GM19099 (cell line): Measurements from ENCODE around the gene B3GALT4.

Experiments used
- POLR2A ChIP-seq: IDR thresholded peaks from 3 replicates; pipeline ENCODE4 v1.6.1; 2011; ENCODE audit warnings: low read depth; ENCODE audit not compliant: insufficient read length; ENCODE audit errors: extremely low read depth

Gene B3GALT4

GRCh38 chr6:33254591-33254990, 22.3 kb upstream of the B3GALT4 start:
- no peak for TF ChIP-seq POLR2A

GRCh38 chr6:33259032-33259431, 17.9 kb upstream of the B3GALT4 start:
- no peak for TF ChIP-seq POLR2A

- TF ChIP-seq POLR2A: no peak
Observed at GRCh38 chr6:33264015-33264414, 12.9 kb upstream of the B3GALT4 start.

GRCh38 chr6:33271117-33271467, 5.8 kb upstream of the B3GALT4 start:
- TF ChIP-seq POLR2A: no peak

GRCh38 chr6:33271468-33272274, 5.3 kb upstream of the B3GALT4 start, which contains the start of the genes RPS18 and VPS52:
Gene RPS18, plus strand, starts transcription at chr6:33272075. Its CDS starts 45 bp downstream, at chr6:33272120.
Gene VPS52, minus strand, starts transcription at chr6:33271876. Its CDS starts 201 bp downstream, at chr6:33271675.
- TF ChIP-seq POLR2A: peak; percentile 99

GRCh38 chr6:33272275-33273128, 4.4 kb upstream of the B3GALT4 start:
- no peak for TF ChIP-seq POLR2A

- TF ChIP-seq POLR2A: peak; percentile 16
Observed at GRCh38 chr6:33273129-33273923, 3.6 kb upstream of the B3GALT4 start.

- TF ChIP-seq POLR2A: no peak
Observed at GRCh38 chr6:33273924-33274902, 2.7 kb upstream of the B3GALT4 start.

GRCh38 chr6:33275795-33276580, 935 bp upstream of the B3GALT4 start:
- TF ChIP-seq POLR2A: peak; percentile 36

- TF ChIP-seq POLR2A: no peak
Observed at GRCh38 chr6:33276581-33276863, 401 bp upstream of the B3GALT4 start.

GRCh38 chr6:33277663-33278391, 904 bp downstream of the B3GALT4 start:
- TF ChIP-seq POLR2A: no peak

- TF ChIP-seq POLR2A: no peak
Observed at GRCh38 chr6:33278392-33278741, 1.4 kb downstream of the B3GALT4 start.

- TF ChIP-seq POLR2A: no peak
Observed at GRCh38 chr6:33278810-33279209, 1.9 kb downstream of the B3GALT4 start.
